Fibroblast of skin of right biceps (primary cell): Measurements from ENCODE around the gene CD177.
"Not testable (repeated sequence)": the region's sequence is repeated elsewhere in the genome, so short reads cannot be mapped to it uniquely, and the experiment has no call there.

Experiments used
- DNase-seq: peaks from one replicate; pipeline ENCODE4 v3.0.0-alpha.2; 2013

Gene CD177

DNA sequence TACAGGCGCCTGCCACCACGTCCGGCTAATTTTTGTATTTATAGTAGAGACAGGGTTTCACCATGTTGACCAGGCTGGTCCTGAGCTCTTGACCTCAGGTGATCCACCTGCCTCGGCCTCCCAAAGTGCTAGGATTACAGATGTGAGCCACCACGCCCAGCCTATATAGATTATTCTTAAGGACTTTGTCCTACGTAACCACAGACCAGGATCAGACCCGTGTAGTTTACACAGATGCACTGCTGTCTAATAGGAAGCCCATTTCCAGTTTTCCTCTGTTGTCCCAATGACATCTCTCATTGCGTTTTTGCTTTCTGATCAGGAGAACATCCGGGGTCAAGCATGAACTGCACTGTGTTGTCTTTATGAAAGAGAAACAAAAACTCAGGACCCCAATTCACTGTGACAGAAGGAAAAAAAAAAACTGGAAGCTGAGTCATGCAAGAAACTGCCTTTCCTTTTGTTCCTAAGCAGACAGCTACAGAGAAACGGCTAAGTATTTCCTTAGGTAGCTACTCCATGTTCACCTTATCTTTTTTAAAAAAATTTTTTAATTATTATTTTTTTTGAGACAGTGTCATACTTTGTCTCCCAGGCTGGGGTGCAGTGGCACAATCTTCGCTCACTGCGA lies 29.2 kb downstream of the CD177 start:
- DNase-seq, result not testable (repeated sequence)

- DNase-seq, result not testable (repeated sequence)
Observed at GRCh38 chr19:43383254-43383653, 29.8 kb downstream of the CD177 start.

GRCh38 chr19:43383759-43384158 lies 30.3 kb downstream of the CD177 start:
- not testable (repeated sequence) for DNase-seq

DNA sequence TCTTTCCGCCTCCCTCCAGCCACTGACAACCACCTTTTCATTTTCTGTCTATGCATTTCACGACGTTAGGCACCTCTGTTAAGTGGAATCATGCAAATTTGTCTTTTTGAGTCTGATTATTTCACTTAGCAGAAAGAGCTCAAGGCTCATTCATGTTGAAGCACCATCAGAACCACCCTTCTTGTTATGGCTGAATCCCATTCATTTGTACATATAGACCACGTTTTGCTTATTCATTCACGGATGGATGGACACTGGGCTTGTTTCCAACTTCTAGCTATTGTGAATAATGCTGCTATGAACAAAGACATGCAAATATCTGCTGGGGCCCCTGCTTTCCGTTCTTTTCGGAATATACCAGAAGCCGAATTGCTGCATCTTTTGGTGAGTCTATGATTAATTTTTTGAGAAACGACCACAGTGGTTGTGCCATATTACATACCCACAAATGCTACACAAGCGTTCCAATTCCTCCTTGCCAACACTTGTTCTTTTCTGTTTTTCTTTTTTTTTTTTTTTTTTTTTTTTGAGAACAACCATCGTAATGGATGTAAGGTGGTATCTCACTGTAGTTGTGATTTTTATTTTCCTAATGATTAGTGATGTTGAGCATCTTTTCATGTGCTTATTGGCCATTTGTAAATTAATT lies 37.5 kb downstream of the CD177 start:
- not testable (repeated sequence) for DNase-seq

DNA sequence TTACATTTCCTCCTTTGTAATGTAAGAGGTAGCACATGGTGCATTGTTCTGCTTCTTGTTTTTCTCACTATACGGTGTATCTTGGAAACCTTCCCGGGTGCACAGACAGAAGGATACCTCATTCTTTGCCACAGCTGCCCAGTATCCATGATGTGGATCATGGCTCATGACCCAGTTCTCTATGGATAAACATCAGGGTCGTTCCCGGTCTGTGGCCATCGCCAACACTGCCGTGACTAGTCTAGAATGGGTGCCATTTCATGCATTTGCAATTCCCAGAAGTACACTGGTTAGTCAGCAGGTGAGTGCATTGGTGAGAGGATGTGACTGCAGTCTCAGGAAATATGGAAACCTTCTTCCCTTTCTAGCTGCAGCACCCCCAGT lies 38.1 kb downstream of the CD177 start:
- not testable (repeated sequence) for DNase-seq

DNA sequence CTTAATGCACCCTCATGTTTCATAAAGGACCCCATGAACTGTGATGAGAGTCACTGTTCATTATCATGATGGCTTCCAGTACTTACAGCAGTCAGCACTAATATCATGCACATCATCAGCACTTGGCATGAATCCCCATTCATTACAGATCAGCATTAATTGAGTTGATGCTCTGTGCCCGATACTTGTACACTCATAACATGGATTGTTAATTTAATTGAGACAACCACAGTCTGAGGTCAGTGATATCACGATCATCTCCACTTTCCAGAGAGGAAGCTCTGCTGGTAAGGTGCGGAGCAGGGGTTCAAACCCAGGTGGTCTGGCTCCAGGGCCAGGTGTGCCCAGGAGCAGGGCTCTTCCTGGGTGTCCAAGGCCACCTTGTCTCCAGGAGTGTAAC lies 40.0 kb downstream of the CD177 start:
- not testable (repeated sequence) for DNase-seq

DNA sequence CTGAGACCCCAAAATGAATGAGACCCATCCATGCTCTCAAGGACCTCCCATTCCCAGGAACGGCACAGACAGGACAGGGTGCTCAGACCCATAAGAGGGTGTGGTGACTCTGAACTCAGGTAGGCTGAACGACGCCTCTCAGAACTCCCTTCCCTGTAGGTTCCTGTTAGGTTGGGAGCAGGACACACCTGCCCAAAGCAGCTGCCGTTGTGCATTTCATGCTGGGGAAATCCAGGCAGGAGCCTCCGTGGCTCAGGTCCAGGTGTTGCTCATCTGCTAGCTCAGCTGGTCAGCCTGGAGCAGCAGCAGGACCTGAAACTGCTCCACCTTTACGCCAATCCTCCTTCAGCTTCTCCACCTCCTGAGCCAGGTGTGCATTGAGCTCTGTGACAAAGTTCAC lies 42.1 kb downstream of the CD177 start:
- no peak for DNase-seq

GRCh38 chr19:43406297-43406696 lies 52.8 kb downstream of the CD177 start:
- no peak for DNase-seq

DNA sequence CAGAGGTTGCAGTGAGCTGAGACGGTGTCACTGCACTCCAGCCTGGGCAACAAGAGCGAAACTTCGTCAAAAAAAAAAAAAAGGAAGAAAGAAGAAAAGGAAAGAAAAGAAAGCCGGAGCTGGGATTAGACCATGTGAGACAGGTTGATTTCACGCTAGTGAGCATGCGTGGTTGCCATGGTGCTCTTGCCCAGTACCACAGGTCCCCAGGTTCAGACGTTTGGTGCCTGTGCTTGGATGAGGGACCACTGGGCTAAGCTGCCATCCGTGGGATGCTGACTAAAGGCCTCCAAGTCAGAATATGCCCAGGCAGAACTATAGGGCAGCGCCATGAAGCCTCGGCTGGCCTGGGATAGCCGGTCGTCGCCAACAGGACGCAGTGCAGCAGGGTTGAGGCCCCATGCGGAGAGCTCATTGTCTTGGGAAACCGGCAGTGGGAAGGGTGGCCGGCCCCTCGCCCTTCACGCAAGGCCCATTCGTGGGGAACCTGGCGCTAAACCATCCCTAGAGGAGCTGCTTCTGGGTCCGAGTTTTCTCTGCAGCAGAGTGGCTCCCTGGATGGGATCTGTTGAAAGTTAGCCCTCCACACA lies 54.0 kb downstream of the CD177 start:
- no peak for DNase-seq

- no peak for DNase-seq
Observed at GRCh38 chr19:43408043-43408442, 54.6 kb downstream of the CD177 start.

DNA sequence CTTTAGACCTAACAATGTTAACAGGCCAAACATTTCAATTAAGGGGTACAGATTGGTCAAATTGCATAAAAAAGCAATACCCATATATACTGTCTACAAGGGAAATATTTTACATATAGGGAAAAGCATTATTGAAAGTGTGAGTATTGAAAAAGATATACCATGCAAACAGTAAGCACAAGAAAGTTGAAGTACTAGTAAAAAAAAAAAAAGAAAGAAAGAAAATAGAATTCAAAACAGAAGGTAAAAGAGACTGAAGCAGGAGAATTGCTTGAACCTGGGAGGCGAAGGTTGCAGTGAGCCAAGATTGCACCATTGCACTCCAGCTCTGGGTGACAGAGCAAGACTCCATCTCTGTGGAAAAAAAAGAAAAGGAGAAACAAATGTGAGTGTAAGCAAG lies 55.9 kb downstream of the CD177 start:
- no peak for DNase-seq

DNA sequence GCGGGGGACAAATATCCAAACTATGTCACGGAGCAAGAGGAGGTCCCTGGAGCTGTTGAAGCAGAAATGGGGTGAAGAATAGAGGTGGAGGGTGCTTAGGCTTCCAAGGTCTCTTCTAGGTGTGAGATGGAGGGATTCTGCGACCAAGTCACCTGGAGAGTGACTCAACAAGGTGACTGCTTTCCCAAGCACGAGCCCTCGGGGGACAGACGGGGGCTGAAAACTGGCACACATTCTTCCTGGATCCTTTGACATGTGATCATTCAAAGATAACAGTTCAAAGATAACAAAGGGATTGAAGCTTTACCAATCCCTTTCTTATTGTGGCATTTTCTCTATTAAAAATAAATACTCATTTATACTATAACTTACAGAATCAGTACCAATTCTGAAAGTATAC lies 59.0 kb downstream of the CD177 start:
- no peak for DNase-seq
